ENCODE measurements around the gene A4GNT.

Gene A4GNT

GRCh38 chr3:138097192-138098172, 34.7 kb downstream of the A4GNT start:
- Histone ChIP-seq H3K14ac (ENCODE audit: low read length in 2 of 2) (no peak overlapping the region), H2BK120ac (ENCODE audit: low read depth, low read length) (no peak overlapping the region), H3K27me3 (ENCODE audit: control insufficient read depth in 1 of 2, insufficient read depth in 1 of 2, low read length in 2 of 2) (no peaks in the 10 kb centered on the region), H3K36me3 (ENCODE audit: control insufficient read depth in 1 of 2, insufficient read depth in 2 of 2, low read depth in 1 of 2, low read length in 2 of 2) (peaks cover 28 to 50% of the 10 kb centered on the region in 2 experiments), H2BK5ac (ENCODE audit: low read depth, low read length, poor library complexity, severe bottlenecking) (no peak overlapping the region), H2AK5ac (ENCODE audit: low read length, severe bottlenecking) (peak overlapping the region; percentile 26), H2BK12ac (ENCODE audit: low read length in 2 of 2) (no peak overlapping the region), H3K79me1 (replicated peaks; ENCODE audit: low read length, poor library complexity, severe bottlenecking) (peaks cover 43% of the 10 kb centered on the region), H3K23ac (ENCODE audit: low read length in 2 of 2) (no peak overlapping the region), H4K8ac (ENCODE audit: low read length) (no peak overlapping the region), H3K9me3 (ENCODE audit: control insufficient read depth, low read length) (peaks cover 5% of the 10 kb centered on the region), H2BK15ac (ENCODE audit: low read depth, poor library complexity, severe bottlenecking) (no peak overlapping the region), H2AFZ (ENCODE audit: low read depth, low read length) (no peak overlapping the region), H3K9ac (ENCODE audit: low read length) (no peak overlapping the region), H3K4ac (ENCODE audit: low read depth in 1 of 2, low read length in 2 of 2) (no peak overlapping the region), H3K4me2 (ENCODE audit: low read length, poor library complexity, severe bottlenecking) (no peak overlapping the region), H3K27ac (ENCODE audit: low read length, poor library complexity, severe bottlenecking) (no peak overlapping the region), H3K4me1 (ENCODE audit: control insufficient read depth, insufficient read depth, low read depth, low read length) (peaks cover 2% of the 10 kb centered on the region), H4K91ac (ENCODE audit: low read length) (no peak overlapping the region), H3K4me3 (ENCODE audit: insufficient read depth in 1 of 2, low read depth in 1 of 2, low read length in 2 of 2) (no peak overlapping the region), H3K18ac (ENCODE audit: low read depth in 1 of 2, low read length in 2 of 2) (no peak overlapping the region)
- DNase-seq = no peak
- WGBS = 88% methylated on average over 12 of the region's 12 CpGs

GRCh38 chr3:138093721-138094120, 38.5 kb downstream of the A4GNT start:
- Histone ChIP-seq H3K36me3 (ENCODE audit: control insufficient read depth in 1 of 2, insufficient read depth in 2 of 2, low read depth in 1 of 2, low read length in 2 of 2) (peaks cover 22 to 37% of the 10 kb centered on the region in 2 experiments), H3K9me3 (ENCODE audit: control insufficient read depth, low read length) (peaks cover 5% of the 10 kb centered on the region), H3K4ac (ENCODE audit: low read depth in 1 of 2, low read length in 2 of 2) (no peak overlapping the region), H4K91ac (ENCODE audit: low read length) (no peak overlapping the region), H2BK12ac (ENCODE audit: low read length in 2 of 2) (no peak overlapping the region), H2AFZ (ENCODE audit: low read depth, low read length) (no peak overlapping the region), H3K18ac (ENCODE audit: low read depth in 1 of 2, low read length in 2 of 2) (no peak overlapping the region), H2BK15ac (ENCODE audit: low read depth, poor library complexity, severe bottlenecking) (no peak overlapping the region), H3K4me3 (ENCODE audit: insufficient read depth in 1 of 2, low read depth in 1 of 2, low read length in 2 of 2) (no peak overlapping the region), H3K23ac (ENCODE audit: low read length in 2 of 2) (no peak overlapping the region), H3K4me2 (ENCODE audit: low read length, poor library complexity, severe bottlenecking) (no peak overlapping the region), H4K8ac (ENCODE audit: low read length) (no peak overlapping the region), H3K4me1 (ENCODE audit: control insufficient read depth, insufficient read depth, low read depth, low read length) (peaks cover 3% of the 10 kb centered on the region), H2BK5ac (ENCODE audit: low read depth, low read length, poor library complexity, severe bottlenecking) (no peak overlapping the region), H2BK120ac (ENCODE audit: low read depth, low read length) (no peak overlapping the region), H3K27ac (ENCODE audit: low read length, poor library complexity, severe bottlenecking) (no peak overlapping the region), H3K79me1 (replicated peaks; ENCODE audit: low read length, poor library complexity, severe bottlenecking) (peaks cover 23% of the 10 kb centered on the region), H2AK5ac (ENCODE audit: low read length, severe bottlenecking) (no peak overlapping the region), H3K14ac (ENCODE audit: low read length in 2 of 2) (no peak overlapping the region), H3K9ac (ENCODE audit: low read length) (no peak overlapping the region), H3K27me3 (ENCODE audit: control insufficient read depth in 1 of 2, insufficient read depth in 1 of 2, low read length in 2 of 2) (no peaks in the 10 kb centered on the region)
- no CpG with 5 or more reads among the region's 2 CpGs for WGBS
- no peak for DNase-seq

- Histone ChIP-seq H3K18ac (ENCODE audit: low read depth in 1 of 2, low read length in 2 of 2) (no peak overlapping the region), H3K27ac (ENCODE audit: low read length, poor library complexity, severe bottlenecking) (no peak overlapping the region), H4K8ac (ENCODE audit: low read length) (no peak overlapping the region), H2BK120ac (ENCODE audit: low read depth, low read length) (no peak overlapping the region), H2AFZ (ENCODE audit: low read depth, low read length) (no peak overlapping the region), H3K23ac (ENCODE audit: low read length in 2 of 2) (no peak overlapping the region), H2BK5ac (ENCODE audit: low read depth, low read length, poor library complexity, severe bottlenecking) (no peak overlapping the region), H3K36me3 (ENCODE audit: control insufficient read depth in 1 of 2, insufficient read depth in 2 of 2, low read depth in 1 of 2, low read length in 2 of 2) (peaks cover 20 to 49% of the 10 kb centered on the region in 2 experiments), H3K4ac (ENCODE audit: low read depth in 1 of 2, low read length in 2 of 2) (no peak overlapping the region), H3K4me2 (ENCODE audit: low read length, poor library complexity, severe bottlenecking) (no peak overlapping the region), H3K4me1 (ENCODE audit: control insufficient read depth, insufficient read depth, low read depth, low read length) (peaks cover 3% of the 10 kb centered on the region), H3K9ac (ENCODE audit: low read length) (no peak overlapping the region), H3K14ac (ENCODE audit: low read length in 2 of 2) (no peak overlapping the region), H2AK5ac (ENCODE audit: low read length, severe bottlenecking) (no peak overlapping the region), H3K27me3 (ENCODE audit: control insufficient read depth in 1 of 2, insufficient read depth in 1 of 2, low read length in 2 of 2) (no peaks in the 10 kb centered on the region), H2BK12ac (ENCODE audit: low read length in 2 of 2) (no peak overlapping the region), H3K79me1 (replicated peaks; ENCODE audit: low read length, poor library complexity, severe bottlenecking) (peaks cover 21% of the 10 kb centered on the region), H4K91ac (ENCODE audit: low read length) (no peak overlapping the region), H3K4me3 (ENCODE audit: insufficient read depth in 1 of 2, low read depth in 1 of 2, low read length in 2 of 2) (no peak overlapping the region), H2BK15ac (ENCODE audit: low read depth, poor library complexity, severe bottlenecking) (no peak overlapping the region), H3K9me3 (ENCODE audit: control insufficient read depth, low read length) (peaks cover 5% of the 10 kb centered on the region)
- no peak for DNase-seq
- WGBS = 82% methylated on average over 2 of the region's 2 CpGs
These were observed 40.2 kb downstream of the A4GNT start for GRCh38 chr3:138092023-138092422.

- H2BK120ac ChIP-seq (ENCODE audit: low read depth, low read length) = no peak overlapping the region
- no peak overlapping the region for H3K4ac ChIP-seq (ENCODE audit: low read depth in 1 of 2, low read length in 2 of 2)
- no peaks in the 10 kb centered on the region for H3K27me3 ChIP-seq (ENCODE audit: control insufficient read depth in 1 of 2, insufficient read depth in 1 of 2, low read length in 2 of 2)
- no peak overlapping the region for H4K91ac ChIP-seq (ENCODE audit: low read length)
- H2AK5ac ChIP-seq (ENCODE audit: low read length, severe bottlenecking) = no peak overlapping the region
- H3K23ac ChIP-seq (ENCODE audit: low read length in 2 of 2) = no peak overlapping the region
- no peak overlapping the region for H3K4me2 ChIP-seq (ENCODE audit: low read length, poor library complexity, severe bottlenecking)
- H3K4me3 ChIP-seq (ENCODE audit: insufficient read depth in 1 of 2, low read depth in 1 of 2, low read length in 2 of 2) = no peak overlapping the region
- H2BK15ac ChIP-seq (ENCODE audit: low read depth, poor library complexity, severe bottlenecking) = no peak overlapping the region
- 86% methylated on average over 2 of the region's 3 CpGs for WGBS
- no peak overlapping the region for H2BK12ac ChIP-seq (ENCODE audit: low read length in 2 of 2)
- no peak overlapping the region for H2BK5ac ChIP-seq (ENCODE audit: low read depth, low read length, poor library complexity, severe bottlenecking)
- no peak overlapping the region for H3K18ac ChIP-seq (ENCODE audit: low read depth in 1 of 2, low read length in 2 of 2)
- peaks cover 22% of the 10 kb centered on the region for H3K79me1 ChIP-seq (replicated peaks; ENCODE audit: low read length, poor library complexity, severe bottlenecking)
- peaks cover 21 to 47% of the 10 kb centered on the region in 2 experiments for H3K36me3 ChIP-seq (ENCODE audit: control insufficient read depth in 1 of 2, insufficient read depth in 2 of 2, low read depth in 1 of 2, low read length in 2 of 2)
- no peak overlapping the region for H3K14ac ChIP-seq (ENCODE audit: low read length in 2 of 2)
- no peak overlapping the region for H3K9ac ChIP-seq (ENCODE audit: low read length)
- H4K8ac ChIP-seq (ENCODE audit: low read length) = no peak overlapping the region
- H2AFZ ChIP-seq (ENCODE audit: low read depth, low read length) = no peak overlapping the region
- H3K4me1 ChIP-seq (ENCODE audit: control insufficient read depth, insufficient read depth, low read depth, low read length) = peaks cover 3% of the 10 kb centered on the region
- H3K9me3 ChIP-seq (ENCODE audit: control insufficient read depth, low read length) = peaks cover 5% of the 10 kb centered on the region
- H3K27ac ChIP-seq (ENCODE audit: low read length, poor library complexity, severe bottlenecking) = no peak overlapping the region
- no peak for DNase-seq
These were observed 43.1 kb downstream of the A4GNT start for GRCh38 chr3:138089091-138089490.

All from mesenchymal stem cell (in vitro differentiated cells and primary cell).